ENCODE measurements around the gene MTG2.

MTG2 gene

GRCh38 chr20:62195736-62196135 lies 12.9 kb downstream of the MTG2 start:
- Histone ChIP-seq H3K27ac (no peak overlapping the region), H3K4me3 (no peak overlapping the region)
- no peak for TF ChIP-seq CTCF (IDR thresholded peaks at IDR 0.05)
- no peak for DNase-seq (ENCODE audit: low spot score)

GRCh38 chr20:62196286-62196685 lies 13.5 kb downstream of the MTG2 start:
- DNase-seq (ENCODE audit: low spot score), result no peak
- TF ChIP-seq CTCF (IDR thresholded peaks at IDR 0.05), result no peak

DNA sequence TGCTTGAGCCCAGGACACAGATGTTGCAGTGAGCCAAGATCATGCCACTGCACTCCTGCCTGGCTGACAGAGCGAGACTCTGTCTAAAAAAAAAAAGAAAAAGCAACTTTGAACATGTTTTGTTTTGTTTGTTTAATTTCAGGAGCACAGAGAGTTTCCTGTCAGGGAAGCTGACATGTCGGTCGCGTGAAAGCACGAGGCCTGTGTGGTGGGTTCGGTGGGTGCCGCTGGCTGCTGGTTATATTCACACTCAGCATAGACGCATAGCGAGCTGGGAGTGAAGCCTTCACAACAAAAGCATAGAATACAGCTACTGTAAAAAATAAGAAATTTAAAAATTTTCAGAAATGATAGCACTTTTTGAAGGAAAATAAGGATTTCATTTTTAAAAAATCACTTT lies 14.5 kb downstream of the MTG2 start:
- TF ChIP-seq CTCF (IDR thresholded peaks at IDR 0.05), result no peak
- DNase-seq (ENCODE audit: low spot score), result no peak
- H3K27ac ChIP-seq, result no peak overlapping the region
- no peak overlapping the region for H3K4me3 ChIP-seq

More at GRCh38 chr20:62196286-62196685, 13.5 kb downstream of the MTG2 start:
- no peak overlapping the region for H3K4me3 ChIP-seq
- H3K27ac ChIP-seq, result no peak overlapping the region

DNA sequence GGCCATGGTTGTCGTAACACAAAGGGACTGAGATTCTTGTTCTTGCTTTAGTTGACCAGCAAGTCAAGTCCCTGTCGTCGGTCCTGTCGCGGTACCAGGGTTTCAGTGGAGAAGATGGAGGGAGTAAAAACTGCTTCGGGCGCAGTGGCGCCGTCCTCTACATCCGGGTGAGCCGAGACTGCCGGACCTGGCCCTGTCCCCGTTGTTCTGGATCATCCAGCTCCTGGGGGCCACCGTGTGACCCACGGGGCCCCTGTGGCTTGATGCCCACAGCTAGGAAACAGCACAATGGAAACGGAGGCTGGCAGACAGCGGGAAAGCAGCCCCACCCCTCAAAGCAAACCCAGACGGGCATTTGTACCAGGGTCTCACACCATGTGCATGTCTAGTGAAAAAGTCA lies 15.0 kb downstream of the MTG2 start:
- TF ChIP-seq CTCF (IDR thresholded peaks at IDR 0.05), result no peak
- no peak for DNase-seq (ENCODE audit: low spot score)
- Histone ChIP-seq H3K27ac (no peak overlapping the region), H3K4me3 (no peak overlapping the region)

DNA sequence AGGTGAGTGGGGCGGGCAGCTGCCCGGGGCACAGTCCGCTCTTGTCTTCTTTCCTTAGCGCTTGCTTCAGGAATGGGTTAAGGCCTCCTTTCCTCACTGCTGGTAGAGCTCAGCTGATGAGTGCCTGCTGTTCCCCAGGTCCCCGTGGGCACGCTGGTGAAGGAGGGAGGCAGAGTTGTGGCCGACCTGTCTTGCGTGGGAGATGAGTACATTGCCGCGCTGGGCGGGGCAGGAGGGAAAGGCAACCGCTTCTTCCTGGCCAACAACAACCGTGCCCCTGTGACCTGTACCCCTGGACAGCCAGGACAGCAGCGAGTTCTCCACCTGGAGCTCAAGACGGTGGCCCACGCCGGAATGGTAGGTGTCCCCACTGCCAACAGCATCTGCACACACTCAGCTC lies 15.7 kb downstream of the MTG2 start:
- TF ChIP-seq CTCF (IDR thresholded peaks at IDR 0.05), result no peak
- Histone ChIP-seq H3K27ac (no peak overlapping the region), H3K4me3 (no peak overlapping the region)
- DNase-seq (ENCODE audit: low spot score), result no peak

- Histone ChIP-seq H3K4me3 (no peak overlapping the region), H3K27ac (no peak overlapping the region)
- no peak for DNase-seq (ENCODE audit: low spot score)
- no peak for TF ChIP-seq CTCF (IDR thresholded peaks at IDR 0.05)
Measured at GRCh38 chr20:62198931-62199330, 16.1 kb downstream of the MTG2 start.

- Histone ChIP-seq H3K4me3 (no peak overlapping the region), H3K27ac (no peak overlapping the region)
- no peak for DNase-seq (ENCODE audit: low spot score)
- TF ChIP-seq CTCF (IDR thresholded peaks at IDR 0.05), result no peak
Measured at GRCh38 chr20:62200491-62201172, 17.8 kb downstream of the MTG2 start.
